WTC11 (cell line): ENCODE measurements around the gene SMIM12. TPM values are rescaled to one million over a fixed set of nuclear protein-coding genes. Genes with fewer than 3 reads are reported as not detected.

Source experiments
- ATAC-seq: fragments of 200-7000 bp; cut with Tn5 transposase; 2 replicates; pipeline ENCODE4 v1.10.0; 2021; ENCODE audit warnings: mild to moderate bottlenecking, moderate library complexity
- CTCF ChIA-PET: fragments of 300-600 bp; sonication (Branson Sonifier 250); formaldehyde crosslinking; loops from one replicate; lab custom pipeline; 2021; ENCODE audit warnings: antibody characterized with exemption; lab: Charles Lee
- POLR2A ChIA-PET: fragments of 350-600 bp; sonication (Branson Sonifier 250); formaldehyde crosslinking; loops from one replicate; lab custom pipeline; 2021; ENCODE audit warnings: antibody characterized with exemption; lab: Charles Lee
- DNase-seq: peaks from one replicate; pipeline ENCODE4 v3.0.0; 2021; ENCODE audit warnings: low spot score
- H3K27ac Mint-ChIP-seq: 2 replicates; pipeline ENCODE4 v1.8.0; 2021; ENCODE audit warnings: mixed read lengths
- H3K27me3 Mint-ChIP-seq: 2 replicates; pipeline ENCODE4 v1.8.0; 2021; ENCODE audit warnings: low read depth, mild to moderate bottlenecking, moderate library complexity, mixed read lengths
- H3K36me3 Mint-ChIP-seq: 2 replicates; pipeline ENCODE4 v1.8.0; 2021; ENCODE audit warnings: mixed read lengths
- H3K4me1 Mint-ChIP-seq: 2 replicates; pipeline ENCODE4 v1.8.0; 2022; ENCODE audit warnings: mixed read lengths
- H3K4me3 Mint-ChIP-seq: 2 replicates; pipeline ENCODE4 v1.8.0; 2021; ENCODE audit warnings: mild to moderate bottlenecking, moderate library complexity, mixed read lengths
- H3K9me3 Mint-ChIP-seq: 2 replicates; pipeline ENCODE4 v1.8.0; 2021; ENCODE audit warnings: mixed read lengths
- ESRRA ChIP-seq: sonication (generic); formaldehyde crosslinking; IDR thresholded peaks from 2 replicates; pipeline ENCODE4 v1.8.1; 2022; ENCODE audit warnings: mild to moderate bottlenecking, missing genetic modification reagents, borderline replicate concordance
- GTF2I ChIP-seq: fragments of 250-450 bp; sonication (Bioruptor Pico); conservative IDR thresholded peaks from 2 replicates; pipeline ENCODE4 v1.4.0; 2021; ENCODE audit warnings: mild to moderate bottlenecking
- NR2C2 ChIP-seq: sonication (generic); formaldehyde crosslinking; IDR thresholded peaks from 2 replicates; pipeline ENCODE4 v1.8.0; 2022; ENCODE audit warnings: mild to moderate bottlenecking, missing genetic modification reagents
- PRRX2 ChIP-seq: fragments of 250-450 bp; sonication (Bioruptor Pico); IDR thresholded peaks from 2 replicates; pipeline ENCODE4 v1.8.0; 2021; ENCODE audit warnings: mild to moderate bottlenecking
- TCF7 ChIP-seq: sonication (generic); formaldehyde crosslinking; IDR thresholded peaks from 2 replicates; pipeline ENCODE4 v1.8.0; 2022; ENCODE audit warnings: mild to moderate bottlenecking, low read depth, missing genetic modification reagents, moderate library complexity
- TEAD1 ChIP-seq: sonication (generic); formaldehyde crosslinking; IDR thresholded peaks from 2 replicates; pipeline ENCODE4 v1.8.0; 2022; ENCODE audit warnings: mild to moderate bottlenecking, missing genetic modification reagents
- TEAD4 ChIP-seq: sonication (generic); formaldehyde crosslinking; IDR thresholded peaks from 2 replicates; pipeline ENCODE4 v1.8.0; 2022; ENCODE audit warnings: mild to moderate bottlenecking, missing genetic modification reagents
- ZNF138 ChIP-seq: sonication (generic); formaldehyde crosslinking; conservative IDR thresholded peaks from 2 replicates; pipeline ENCODE4 v1.8.1; 2022; ENCODE audit warnings: mild to moderate bottlenecking, moderate library complexity, missing genetic modification reagents
- ZNF263 ChIP-seq: sonication (generic); formaldehyde crosslinking; IDR thresholded peaks from 2 replicates; pipeline ENCODE4 v1.8.1; 2022; ENCODE audit warnings: low read depth, mild to moderate bottlenecking, moderate library complexity, missing genetic modification reagents
- total RNA-seq: library from RNA; stranded (reverse); gene quantifications from 3 replicates; pipeline ENCODE4 v1.2.3, GENCODE V29; 2021
- TF ChIP-seq, protein P1 (sequence below): sonication (generic); formaldehyde crosslinking; IDR thresholded peaks from 2 replicates; pipeline ENCODE4 v1.8.1; 2023; ENCODE audit warnings: mild to moderate bottlenecking, missing genetic modification reagents, borderline replicate concordance
- TF ChIP-seq, protein P2 (sequence below): fragments of 250-450 bp; sonication (Bioruptor Pico); IDR thresholded peaks from 2 replicates; pipeline ENCODE4 v1.8.0; 2021; ENCODE audit warnings: mild to moderate bottlenecking
- TF ChIP-seq, protein P3 (sequence below): sonication (generic); formaldehyde crosslinking; IDR thresholded peaks from 2 replicates; pipeline ENCODE4 v1.8.1; 2023; ENCODE audit warnings: mild to moderate bottlenecking, missing genetic modification reagents, moderate library complexity
- TF ChIP-seq, protein P4 (sequence below): sonication (generic); formaldehyde crosslinking; IDR thresholded peaks from 2 replicates; pipeline ENCODE4 v1.8.0; 2023; ENCODE audit warnings: mild to moderate bottlenecking, missing genetic modification reagents
- TF ChIP-seq, protein P5 (sequence below): sonication (generic); formaldehyde crosslinking; IDR thresholded peaks from 2 replicates; pipeline ENCODE4 v1.8.1; 2022; ENCODE audit warnings: missing genetic modification reagents, borderline replicate concordance
- TF ChIP-seq, protein P6 (sequence below): sonication (generic); formaldehyde crosslinking; IDR thresholded peaks from 2 replicates; pipeline ENCODE4 v1.8.1; 2023; ENCODE audit warnings: mild to moderate bottlenecking, missing genetic modification reagents
- TF ChIP-seq, protein P7 (sequence below): sonication (generic); formaldehyde crosslinking; IDR thresholded peaks from 2 replicates; pipeline ENCODE4 v1.8.1; 2023; ENCODE audit warnings: mild to moderate bottlenecking, moderate library complexity, missing genetic modification reagents
- TF ChIP-seq, protein P8 (sequence below): fragments of 250-450 bp; sonication (Bioruptor Pico); IDR thresholded peaks from 2 replicates; pipeline ENCODE4 v1.9.0; 2021; ENCODE audit warnings: mild to moderate bottlenecking, borderline replicate concordance

Gene SMIM12
- total RNA-seq, 1 experiment from 2014 or later, result 34.6 TPM

DNA sequence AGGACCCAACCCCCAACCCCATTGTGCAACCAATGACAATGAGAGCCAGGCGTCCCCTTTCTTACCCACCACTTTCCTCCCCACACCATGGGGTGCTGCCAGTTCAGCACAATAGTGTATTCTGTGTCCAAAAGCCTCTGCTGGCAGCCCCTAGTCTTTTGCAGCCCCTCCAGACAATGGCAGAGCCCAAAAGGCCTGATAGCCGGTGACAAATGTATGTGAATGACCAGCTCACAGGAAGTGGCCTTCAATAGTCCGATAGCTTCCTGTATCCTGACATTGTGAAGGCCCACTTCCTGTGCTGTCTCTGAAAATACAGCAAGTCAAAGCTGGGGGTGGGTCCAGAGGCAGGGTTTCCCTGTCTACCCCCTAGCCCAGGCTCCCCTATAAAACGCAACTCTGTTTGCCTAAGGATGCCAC, 16.6 kb downstream of the SMIM12 start (continued):
- TF ChIP-seq, protein P1, sequence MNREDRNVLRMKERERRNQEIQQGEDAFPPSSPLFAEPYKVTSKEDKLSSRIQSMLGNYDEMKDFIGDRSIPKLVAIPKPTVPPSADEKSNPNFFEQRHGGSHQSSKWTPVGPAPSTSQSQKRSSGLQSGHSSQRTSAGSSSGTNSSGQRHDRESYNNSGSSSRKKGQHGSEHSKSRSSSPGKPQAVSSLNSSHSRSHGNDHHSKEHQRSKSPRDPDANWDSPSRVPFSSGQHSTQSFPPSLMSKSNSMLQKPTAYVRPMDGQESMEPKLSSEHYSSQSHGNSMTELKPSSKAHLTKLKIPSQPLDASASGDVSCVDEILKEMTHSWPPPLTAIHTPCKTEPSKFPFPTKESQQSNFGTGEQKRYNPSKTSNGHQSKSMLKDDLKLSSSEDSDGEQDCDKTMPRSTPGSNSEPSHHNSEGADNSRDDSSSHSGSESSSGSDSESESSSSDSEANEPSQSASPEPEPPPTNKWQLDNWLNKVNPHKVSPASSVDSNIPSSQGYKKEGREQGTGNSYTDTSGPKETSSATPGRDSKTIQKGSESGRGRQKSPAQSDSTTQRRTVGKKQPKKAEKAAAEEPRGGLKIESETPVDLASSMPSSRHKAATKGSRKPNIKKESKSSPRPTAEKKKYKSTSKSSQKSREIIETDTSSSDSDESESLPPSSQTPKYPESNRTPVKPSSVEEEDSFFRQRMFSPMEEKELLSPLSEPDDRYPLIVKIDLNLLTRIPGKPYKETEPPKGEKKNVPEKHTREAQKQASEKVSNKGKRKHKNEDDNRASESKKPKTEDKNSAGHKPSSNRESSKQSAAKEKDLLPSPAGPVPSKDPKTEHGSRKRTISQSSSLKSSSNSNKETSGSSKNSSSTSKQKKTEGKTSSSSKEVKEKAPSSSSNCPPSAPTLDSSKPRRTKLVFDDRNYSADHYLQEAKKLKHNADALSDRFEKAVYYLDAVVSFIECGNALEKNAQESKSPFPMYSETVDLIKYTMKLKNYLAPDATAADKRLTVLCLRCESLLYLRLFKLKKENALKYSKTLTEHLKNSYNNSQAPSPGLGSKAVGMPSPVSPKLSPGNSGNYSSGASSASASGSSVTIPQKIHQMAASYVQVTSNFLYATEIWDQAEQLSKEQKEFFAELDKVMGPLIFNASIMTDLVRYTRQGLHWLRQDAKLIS (CRISPR knock-in tag), result no peak
- TF ChIP-seq GTF2I (CRISPR knock-in tag), result no peak

DNA sequence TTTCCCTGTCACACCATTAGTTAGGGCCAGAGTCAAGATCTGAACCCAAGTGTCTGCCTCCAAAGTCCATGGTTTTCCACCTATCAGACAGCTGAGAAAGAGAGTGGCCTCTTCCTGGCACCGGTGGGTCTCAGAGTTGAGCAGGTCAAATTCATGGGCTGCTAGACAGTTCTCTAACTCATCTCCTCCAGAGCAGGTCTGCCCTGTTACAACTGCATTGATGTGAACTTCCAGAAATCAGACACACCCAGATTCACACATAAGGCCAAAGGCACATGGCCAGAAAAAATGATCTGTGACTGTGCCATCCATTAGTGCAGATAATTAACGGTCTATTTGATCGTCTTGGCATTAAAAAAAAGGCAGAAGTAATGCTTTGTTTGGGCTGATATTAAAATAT, 17.5 kb downstream of the SMIM12 start:
- Mint-ChIP-seq H3K4me3 (no peak overlapping the region), H3K27me3 (no peaks in the 10 kb centered on the region), H3K4me1 (peaks cover 25% of the 10 kb centered on the region), H3K9me3 (no peaks in the 10 kb centered on the region), H3K27ac (no peak overlapping the region), H3K36me3 (no peaks in the 10 kb centered on the region)
- ATAC-seq (no peak), DNase-seq (no peak)
- ChIA-PET POLR2A (no interaction called here), CTCF (interaction anchor here (3.7 to 3.9 kb wide), 2 partner anchors 11 to 18 kb away, joined by 27 to 45 read pairs; partner anchors contain the start of gene SMIM12)
- TF ChIP-seq ZNF138 (CRISPR knock-in tag), result no peak
- TF ChIP-seq NR2C2, result no peak
- TF ChIP-seq, protein P2, sequence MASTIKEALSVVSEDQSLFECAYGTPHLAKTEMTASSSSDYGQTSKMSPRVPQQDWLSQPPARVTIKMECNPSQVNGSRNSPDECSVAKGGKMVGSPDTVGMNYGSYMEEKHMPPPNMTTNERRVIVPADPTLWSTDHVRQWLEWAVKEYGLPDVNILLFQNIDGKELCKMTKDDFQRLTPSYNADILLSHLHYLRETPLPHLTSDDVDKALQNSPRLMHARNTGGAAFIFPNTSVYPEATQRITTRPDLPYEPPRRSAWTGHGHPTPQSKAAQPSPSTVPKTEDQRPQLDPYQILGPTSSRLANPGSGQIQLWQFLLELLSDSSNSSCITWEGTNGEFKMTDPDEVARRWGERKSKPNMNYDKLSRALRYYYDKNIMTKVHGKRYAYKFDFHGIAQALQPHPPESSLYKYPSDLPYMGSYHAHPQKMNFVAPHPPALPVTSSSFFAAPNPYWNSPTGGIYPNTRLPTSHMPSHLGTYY, result no peak
- no peak for TF ChIP-seq GTF2I (CRISPR knock-in tag)
- TF ChIP-seq, protein P3, sequence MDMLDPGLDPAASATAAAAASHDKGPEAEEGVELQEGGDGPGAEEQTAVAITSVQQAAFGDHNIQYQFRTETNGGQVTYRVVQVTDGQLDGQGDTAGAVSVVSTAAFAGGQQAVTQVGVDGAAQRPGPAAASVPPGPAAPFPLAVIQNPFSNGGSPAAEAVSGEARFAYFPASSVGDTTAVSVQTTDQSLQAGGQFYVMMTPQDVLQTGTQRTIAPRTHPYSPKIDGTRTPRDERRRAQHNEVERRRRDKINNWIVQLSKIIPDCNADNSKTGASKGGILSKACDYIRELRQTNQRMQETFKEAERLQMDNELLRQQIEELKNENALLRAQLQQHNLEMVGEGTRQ (CRISPR knock-in tag), result no peak
- TF ChIP-seq PRRX2 (CRISPR knock-in tag), result no peak
- TF ChIP-seq, protein P4, sequence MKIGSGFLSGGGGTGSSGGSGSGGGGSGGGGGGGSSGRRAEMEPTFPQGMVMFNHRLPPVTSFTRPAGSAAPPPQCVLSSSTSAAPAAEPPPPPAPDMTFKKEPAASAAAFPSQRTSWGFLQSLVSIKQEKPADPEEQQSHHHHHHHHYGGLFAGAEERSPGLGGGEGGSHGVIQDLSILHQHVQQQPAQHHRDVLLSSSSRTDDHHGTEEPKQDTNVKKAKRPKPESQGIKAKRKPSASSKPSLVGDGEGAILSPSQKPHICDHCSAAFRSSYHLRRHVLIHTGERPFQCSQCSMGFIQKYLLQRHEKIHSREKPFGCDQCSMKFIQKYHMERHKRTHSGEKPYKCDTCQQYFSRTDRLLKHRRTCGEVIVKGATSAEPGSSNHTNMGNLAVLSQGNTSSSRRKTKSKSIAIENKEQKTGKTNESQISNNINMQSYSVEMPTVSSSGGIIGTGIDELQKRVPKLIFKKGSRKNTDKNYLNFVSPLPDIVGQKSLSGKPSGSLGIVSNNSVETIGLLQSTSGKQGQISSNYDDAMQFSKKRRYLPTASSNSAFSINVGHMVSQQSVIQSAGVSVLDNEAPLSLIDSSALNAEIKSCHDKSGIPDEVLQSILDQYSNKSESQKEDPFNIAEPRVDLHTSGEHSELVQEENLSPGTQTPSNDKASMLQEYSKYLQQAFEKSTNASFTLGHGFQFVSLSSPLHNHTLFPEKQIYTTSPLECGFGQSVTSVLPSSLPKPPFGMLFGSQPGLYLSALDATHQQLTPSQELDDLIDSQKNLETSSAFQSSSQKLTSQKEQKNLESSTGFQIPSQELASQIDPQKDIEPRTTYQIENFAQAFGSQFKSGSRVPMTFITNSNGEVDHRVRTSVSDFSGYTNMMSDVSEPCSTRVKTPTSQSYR (CRISPR knock-in tag), result no peak
- no peak for TF ChIP-seq ZNF263 (CRISPR knock-in tag)
- TF ChIP-seq, protein P5, sequence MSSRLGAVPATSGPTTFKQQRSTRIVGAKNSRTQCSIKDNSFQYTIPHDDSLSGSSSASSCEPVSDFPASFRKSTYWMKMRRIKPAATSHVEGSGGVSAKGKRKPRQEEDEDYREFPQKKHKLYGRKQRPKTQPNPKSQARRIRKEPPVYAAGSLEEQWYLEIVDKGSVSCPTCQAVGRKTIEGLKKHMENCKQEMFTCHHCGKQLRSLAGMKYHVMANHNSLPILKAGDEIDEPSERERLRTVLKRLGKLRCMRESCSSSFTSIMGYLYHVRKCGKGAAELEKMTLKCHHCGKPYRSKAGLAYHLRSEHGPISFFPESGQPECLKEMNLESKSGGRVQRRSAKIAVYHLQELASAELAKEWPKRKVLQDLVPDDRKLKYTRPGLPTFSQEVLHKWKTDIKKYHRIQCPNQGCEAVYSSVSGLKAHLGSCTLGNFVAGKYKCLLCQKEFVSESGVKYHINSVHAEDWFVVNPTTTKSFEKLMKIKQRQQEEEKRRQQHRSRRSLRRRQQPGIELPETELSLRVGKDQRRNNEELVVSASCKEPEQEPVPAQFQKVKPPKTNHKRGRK (CRISPR knock-in tag), result no peak
- TF ChIP-seq, protein P6, sequence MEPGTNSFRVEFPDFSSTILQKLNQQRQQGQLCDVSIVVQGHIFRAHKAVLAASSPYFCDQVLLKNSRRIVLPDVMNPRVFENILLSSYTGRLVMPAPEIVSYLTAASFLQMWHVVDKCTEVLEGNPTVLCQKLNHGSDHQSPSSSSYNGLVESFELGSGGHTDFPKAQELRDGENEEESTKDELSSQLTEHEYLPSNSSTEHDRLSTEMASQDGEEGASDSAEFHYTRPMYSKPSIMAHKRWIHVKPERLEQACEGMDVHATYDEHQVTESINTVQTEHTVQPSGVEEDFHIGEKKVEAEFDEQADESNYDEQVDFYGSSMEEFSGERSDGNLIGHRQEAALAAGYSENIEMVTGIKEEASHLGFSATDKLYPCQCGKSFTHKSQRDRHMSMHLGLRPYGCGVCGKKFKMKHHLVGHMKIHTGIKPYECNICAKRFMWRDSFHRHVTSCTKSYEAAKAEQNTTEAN (CRISPR knock-in tag), result no peak
- TF ChIP-seq TCF7 (CRISPR knock-in tag), result no peak
- TF ChIP-seq ESRRA (CRISPR knock-in tag), result no peak
- TF ChIP-seq, protein P7, sequence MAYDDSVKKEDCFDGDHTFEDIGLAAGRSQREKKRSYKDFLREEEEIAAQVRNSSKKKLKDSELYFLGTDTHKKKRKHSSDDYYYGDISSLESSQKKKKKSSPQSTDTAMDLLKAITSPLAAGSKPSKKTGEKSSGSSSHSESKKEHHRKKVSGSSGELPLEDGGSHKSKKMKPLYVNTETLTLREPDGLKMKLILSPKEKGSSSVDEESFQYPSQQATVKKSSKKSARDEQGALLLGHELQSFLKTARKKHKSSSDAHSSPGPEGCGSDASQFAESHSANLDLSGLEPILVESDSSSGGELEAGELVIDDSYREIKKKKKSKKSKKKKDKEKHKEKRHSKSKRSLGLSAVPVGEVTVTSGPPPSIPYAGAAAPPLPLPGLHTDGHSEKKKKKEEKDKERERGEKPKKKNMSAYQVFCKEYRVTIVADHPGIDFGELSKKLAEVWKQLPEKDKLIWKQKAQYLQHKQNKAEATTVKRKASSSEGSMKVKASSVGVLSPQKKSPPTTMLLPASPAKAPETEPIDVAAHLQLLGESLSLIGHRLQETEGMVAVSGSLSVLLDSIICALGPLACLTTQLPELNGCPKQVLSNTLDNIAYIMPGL (CRISPR knock-in tag), result no peak
- TF ChIP-seq TEAD1 (CRISPR knock-in tag), result no peak
- no peak for TF ChIP-seq TEAD4 (CRISPR knock-in tag)
- TF ChIP-seq, protein P8, sequence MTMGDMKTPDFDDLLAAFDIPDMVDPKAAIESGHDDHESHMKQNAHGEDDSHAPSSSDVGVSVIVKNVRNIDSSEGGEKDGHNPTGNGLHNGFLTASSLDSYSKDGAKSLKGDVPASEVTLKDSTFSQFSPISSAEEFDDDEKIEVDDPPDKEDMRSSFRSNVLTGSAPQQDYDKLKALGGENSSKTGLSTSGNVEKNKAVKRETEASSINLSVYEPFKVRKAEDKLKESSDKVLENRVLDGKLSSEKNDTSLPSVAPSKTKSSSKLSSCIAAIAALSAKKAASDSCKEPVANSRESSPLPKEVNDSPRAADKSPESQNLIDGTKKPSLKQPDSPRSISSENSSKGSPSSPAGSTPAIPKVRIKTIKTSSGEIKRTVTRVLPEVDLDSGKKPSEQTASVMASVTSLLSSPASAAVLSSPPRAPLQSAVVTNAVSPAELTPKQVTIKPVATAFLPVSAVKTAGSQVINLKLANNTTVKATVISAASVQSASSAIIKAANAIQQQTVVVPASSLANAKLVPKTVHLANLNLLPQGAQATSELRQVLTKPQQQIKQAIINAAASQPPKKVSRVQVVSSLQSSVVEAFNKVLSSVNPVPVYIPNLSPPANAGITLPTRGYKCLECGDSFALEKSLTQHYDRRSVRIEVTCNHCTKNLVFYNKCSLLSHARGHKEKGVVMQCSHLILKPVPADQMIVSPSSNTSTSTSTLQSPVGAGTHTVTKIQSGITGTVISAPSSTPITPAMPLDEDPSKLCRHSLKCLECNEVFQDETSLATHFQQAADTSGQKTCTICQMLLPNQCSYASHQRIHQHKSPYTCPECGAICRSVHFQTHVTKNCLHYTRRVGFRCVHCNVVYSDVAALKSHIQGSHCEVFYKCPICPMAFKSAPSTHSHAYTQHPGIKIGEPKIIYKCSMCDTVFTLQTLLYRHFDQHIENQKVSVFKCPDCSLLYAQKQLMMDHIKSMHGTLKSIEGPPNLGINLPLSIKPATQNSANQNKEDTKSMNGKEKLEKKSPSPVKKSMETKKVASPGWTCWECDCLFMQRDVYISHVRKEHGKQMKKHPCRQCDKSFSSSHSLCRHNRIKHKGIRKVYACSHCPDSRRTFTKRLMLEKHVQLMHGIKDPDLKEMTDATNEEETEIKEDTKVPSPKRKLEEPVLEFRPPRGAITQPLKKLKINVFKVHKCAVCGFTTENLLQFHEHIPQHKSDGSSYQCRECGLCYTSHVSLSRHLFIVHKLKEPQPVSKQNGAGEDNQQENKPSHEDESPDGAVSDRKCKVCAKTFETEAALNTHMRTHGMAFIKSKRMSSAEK (CRISPR knock-in tag), result no peak
